Small intestine (tissue), 7 donors: ENCODE results near the gene LRRN3. TPM values are rescaled to one million over a fixed set of nuclear protein-coding genes. Genes with fewer than 3 reads are reported as not detected.

Experiments used
- DNase-seq, 2 donors: peaks; one replicate each; pipeline versions ENCODE4 v3.0.0 to v3.0.0-alpha.2; 2013
- FAIRE-seq: peaks from 2 replicates; lab custom pipeline; 2012; peaks lifted over from hg19 to GRCh38; lab: Jason Lieb, UNC
- H3K27ac ChIP-seq, 3 donors: one replicate each; pipeline ENCODE4 v1.5.1; 2013; ENCODE audit warnings: low read length in 2 of 3, mild to moderate bottlenecking in 2 of 3, control low read depth in 1 of 3, inconsistent platforms in 1 of 3, low read depth in 1 of 3, moderate library complexity in 1 of 3
- H3K27me3 ChIP-seq, 3 donors: one replicate each; pipeline ENCODE4 v1.6.1; 2013; ENCODE audit warnings: low read length in 3 of 3, inconsistent platforms in 1 of 3; ENCODE audit not compliant: control insufficient read depth in 3 of 3, insufficient read depth in 3 of 3
- H3K36me3 ChIP-seq, 3 donors: one replicate each; pipeline ENCODE4 v1.6.1; 2013; ENCODE audit warnings: low read length in 3 of 3, inconsistent platforms in 1 of 3, low read depth in 1 of 3, mild to moderate bottlenecking in 1 of 3, moderate library complexity in 1 of 3; ENCODE audit not compliant: control insufficient read depth in 3 of 3, insufficient read depth in 2 of 3
- H3K4me1 ChIP-seq, 3 donors: one replicate each; pipeline ENCODE4 v1.6.1; 2013; ENCODE audit warnings: low read length in 2 of 3, inconsistent platforms in 1 of 3, low read depth in 1 of 3, mild to moderate bottlenecking in 1 of 3, moderate library complexity in 1 of 3; ENCODE audit not compliant: control insufficient read depth in 3 of 3, insufficient read depth in 2 of 3
- H3K4me3 ChIP-seq, 3 donors: one replicate each; pipeline ENCODE4 v1.5.1; 2013; ENCODE audit warnings: low read length in 3 of 3, control low read depth in 1 of 3, inconsistent platforms in 1 of 3, low read depth in 1 of 3, mild to moderate bottlenecking in 1 of 3, moderate library complexity in 1 of 3
- H3K9me3 ChIP-seq, 2 donors: one replicate each; pipeline ENCODE4 v1.6.1; 2013; ENCODE audit warnings: low read depth in 1 of 2, low read length in 1 of 2; ENCODE audit not compliant: control insufficient read depth in 2 of 2, insufficient read depth in 1 of 2
- WGBS, 3 donors: extraction: QIAGEN DNeasy Blood & Tissue Kit; methylation state at CpG; one replicate each; pipeline ENCODE4 v1.1.7; 2013; 5-methylcytosine and 5-hydroxymethylcytosine counted together
- polyA plus RNA-seq, 4 donors: library from polyadenylated mRNA; stranded (reverse) in 3 of 4; unstranded in 1 of 4; fragments of 200-250 nt in 3 of 4; fragments of 120-200 nt in 1 of 4; gene quantifications; one replicate each; pipeline versions ENCODE4 v1.2.1 to v1.2.3, GENCODE V29; 2013
- donor health status: healthy with polysubstance abuse.
- donor health status: control.
- donor health status: control.
- donor health status: Bipolar disorder and iron deficiency.
- donor health status: healthy.

Gene LRRN3
- polyA plus RNA-seq, 4 donors = 0.27 to 2.0 (median 0.72) TPM; not detected in 1

GRCh38 chr7:111145472-111145871, 54.5 kb downstream of the LRRN3 start:
- no peak for FAIRE-seq
- 74 to 98% (median 97%) methylated on average over 2 of the region's 2 CpGs for WGBS, 3 donors

GRCh38 chr7:111146136-111146535, 55.2 kb downstream of the LRRN3 start:
- no peak for DNase-seq
- no peak overlapping the region for H3K27ac ChIP-seq
- no peaks in the 10 kb centered on the region for H3K4me1 ChIP-seq
- H3K27me3 ChIP-seq = no peaks in the 10 kb centered on the region
- no peak for FAIRE-seq
- no peak overlapping the region for H3K4me3 ChIP-seq
- H3K36me3 ChIP-seq = no peaks in the 10 kb centered on the region
- no peaks in the 10 kb centered on the region for H3K9me3 ChIP-seq

More at GRCh38 chr7:111145472-111145871, 54.5 kb downstream of the LRRN3 start:
- Histone ChIP-seq H3K27me3 (no peaks in the 10 kb centered on the region), H3K4me1 (no peaks in the 10 kb centered on the region), H3K36me3 (no peaks in the 10 kb centered on the region), H3K4me3 (no peak overlapping the region), H3K27ac (no peak overlapping the region), H3K9me3 (no peaks in the 10 kb centered on the region)
- no peak for DNase-seq

DNA sequence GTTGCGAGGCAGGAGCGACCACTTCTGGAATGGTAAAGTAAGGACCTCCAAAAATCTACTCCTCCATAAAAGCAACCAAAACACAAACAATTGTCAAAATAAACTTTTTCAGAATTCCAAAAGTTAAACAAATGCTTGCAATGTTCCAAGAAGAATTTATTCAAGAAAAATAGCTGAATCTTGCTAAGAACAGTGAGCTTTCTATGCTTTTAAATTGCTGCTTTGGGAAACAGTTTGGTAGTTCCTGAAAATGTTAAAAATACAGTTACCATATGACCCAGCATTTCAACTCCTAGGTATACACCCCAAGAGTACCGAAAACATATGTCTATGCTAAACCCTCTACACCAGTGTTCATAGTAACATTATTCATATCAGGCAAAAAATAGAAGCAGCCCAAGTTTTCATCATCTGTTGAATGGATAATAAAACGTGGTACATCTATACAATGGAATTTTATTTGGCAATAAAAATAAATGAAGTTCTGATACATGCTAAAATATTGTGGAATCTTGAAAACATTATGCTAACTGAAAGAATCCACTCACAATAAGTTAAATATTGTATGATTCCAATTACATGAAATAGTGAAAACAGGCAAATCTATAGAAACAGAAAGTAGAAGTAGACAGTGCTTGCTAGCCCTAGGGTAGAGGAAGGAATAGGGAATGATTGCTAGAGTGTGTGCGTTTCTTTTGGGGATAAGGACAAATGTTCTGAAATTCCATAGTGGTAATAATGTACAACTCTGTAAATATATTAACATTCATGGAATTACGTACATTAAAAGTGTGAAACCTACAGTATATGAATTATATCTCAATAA, 57.0 kb downstream of the LRRN3 start:
- no peak for FAIRE-seq
- H3K27me3 ChIP-seq = no peaks in the 10 kb centered on the region
- H3K9me3 ChIP-seq = no peaks in the 10 kb centered on the region
- no peaks in the 10 kb centered on the region for H3K36me3 ChIP-seq
- DNase-seq = no peak
- no peak overlapping the region for H3K4me3 ChIP-seq
- 89 to 91% (median 89%) methylated on average over 6 of the region's 6 CpGs for WGBS, 3 donors
- no peak overlapping the region for H3K27ac ChIP-seq
- H3K4me1 ChIP-seq = no peaks in the 10 kb centered on the region

DNA sequence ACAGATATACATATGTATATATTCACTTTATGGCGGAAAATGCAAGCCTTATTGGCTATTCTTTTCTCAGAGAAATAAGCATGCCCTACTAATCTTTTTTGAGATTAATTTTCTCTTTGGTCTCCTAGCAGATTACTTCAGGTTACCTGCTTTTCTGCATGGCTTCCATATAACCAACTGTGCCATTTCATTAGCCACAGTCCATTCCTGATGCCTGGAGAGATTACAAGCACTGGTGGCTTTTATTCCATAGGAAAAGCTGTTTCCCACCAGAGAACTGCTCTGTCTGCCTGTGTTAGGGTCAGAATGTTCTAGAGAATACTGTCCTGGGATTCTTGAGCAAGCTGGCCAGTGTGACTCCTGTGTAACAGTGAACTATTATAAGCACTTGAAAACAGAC, 59.8 kb downstream of the LRRN3 start:
- no peak for DNase-seq
- no peaks in the 10 kb centered on the region for H3K4me1 ChIP-seq
- no peak overlapping the region for H3K27ac ChIP-seq
- H3K27me3 ChIP-seq = no peaks in the 10 kb centered on the region
- no peak for FAIRE-seq
- H3K4me3 ChIP-seq = no peak overlapping the region
- no peaks in the 10 kb centered on the region for H3K36me3 ChIP-seq
- WGBS, 3 donors = 94 to 97% (median 97%) methylated on average over 1 of the region's 1 CpG
- no peaks in the 10 kb centered on the region for H3K9me3 ChIP-seq

GRCh38 chr7:111159426-111159825, 68.5 kb downstream of the LRRN3 start:
- FAIRE-seq = no peak
- Histone ChIP-seq H3K9me3 (no peaks in the 10 kb centered on the region), H3K27me3 (no peaks in the 10 kb centered on the region), H3K27ac (no peak overlapping the region), H3K4me3 (no peak overlapping the region), H3K36me3 (no peaks in the 10 kb centered on the region), H3K4me1 (no peaks in the 10 kb centered on the region)
- no peak for DNase-seq

- Histone ChIP-seq H3K4me1 (no peaks in the 10 kb centered on the region), H3K27me3 (no peaks in the 10 kb centered on the region), H3K9me3 (no peaks in the 10 kb centered on the region), H3K27ac (no peak overlapping the region), H3K36me3 (no peaks in the 10 kb centered on the region), H3K4me3 (no peak overlapping the region)
- DNase-seq (no peak), FAIRE-seq (no peak)
Measured at GRCh38 chr7:111160297-111160696, 69.4 kb downstream of the LRRN3 start.

DNA sequence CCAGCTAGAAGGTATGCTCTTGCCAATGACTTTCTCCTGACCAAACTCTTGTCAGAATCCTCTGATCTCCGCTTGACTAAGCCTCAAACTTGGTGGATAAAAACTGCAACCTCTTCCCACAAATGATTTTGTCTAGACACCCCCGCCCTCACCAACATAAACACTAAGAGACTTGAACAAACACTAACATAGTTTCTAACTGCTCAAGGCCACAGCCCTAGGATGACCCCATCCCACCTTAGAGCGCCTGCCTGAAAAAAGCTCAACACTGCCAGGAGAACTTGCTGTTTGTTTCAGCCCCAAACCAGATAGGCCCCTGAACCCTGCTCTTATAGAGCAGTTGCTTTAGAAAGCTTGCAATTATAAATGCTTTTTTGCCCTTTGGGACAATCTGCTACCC, 71.8 kb downstream of the LRRN3 start:
- Histone ChIP-seq H3K27me3 (no peaks in the 10 kb centered on the region), H3K27ac (no peak overlapping the region), H3K4me3 (no peak overlapping the region), H3K4me1 (no peaks in the 10 kb centered on the region), H3K36me3 (no peaks in the 10 kb centered on the region), H3K9me3 (no peaks in the 10 kb centered on the region)
- WGBS, 3 donors = 90 to 92% (median 91%) methylated on average over 3 of the region's 3 CpGs
- FAIRE-seq = no peak
- no peak for DNase-seq

DNA sequence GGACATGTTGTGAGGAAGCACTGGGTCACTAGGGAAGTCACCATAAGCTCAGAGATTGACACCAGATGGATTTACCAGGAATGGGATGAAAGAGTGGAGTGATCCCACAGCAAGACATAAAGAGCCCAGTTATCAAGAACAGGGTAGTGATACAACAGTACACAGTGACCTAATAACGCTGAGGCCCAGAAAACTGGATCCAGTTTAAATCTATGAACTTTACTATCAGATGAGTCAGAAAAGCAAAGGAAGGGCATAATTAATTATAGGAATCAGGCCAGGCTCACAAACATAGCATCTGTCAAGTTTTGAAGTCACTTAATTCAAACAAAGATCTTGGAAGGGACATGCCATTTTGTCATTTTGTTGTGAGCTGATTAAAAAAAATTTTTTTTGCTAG, 73.5 kb downstream of the LRRN3 start:
- Histone ChIP-seq H3K9me3 (no peaks in the 10 kb centered on the region), H3K27ac (no peak overlapping the region), H3K27me3 (no peaks in the 10 kb centered on the region), H3K36me3 (no peaks in the 10 kb centered on the region), H3K4me1 (no peaks in the 10 kb centered on the region), H3K4me3 (no peak overlapping the region)
- WGBS, 3 donors = 84 to 95% (median 91%) methylated on average over 1 of the region's 1 CpG
- no peak for FAIRE-seq
- DNase-seq = no peak

DNA sequence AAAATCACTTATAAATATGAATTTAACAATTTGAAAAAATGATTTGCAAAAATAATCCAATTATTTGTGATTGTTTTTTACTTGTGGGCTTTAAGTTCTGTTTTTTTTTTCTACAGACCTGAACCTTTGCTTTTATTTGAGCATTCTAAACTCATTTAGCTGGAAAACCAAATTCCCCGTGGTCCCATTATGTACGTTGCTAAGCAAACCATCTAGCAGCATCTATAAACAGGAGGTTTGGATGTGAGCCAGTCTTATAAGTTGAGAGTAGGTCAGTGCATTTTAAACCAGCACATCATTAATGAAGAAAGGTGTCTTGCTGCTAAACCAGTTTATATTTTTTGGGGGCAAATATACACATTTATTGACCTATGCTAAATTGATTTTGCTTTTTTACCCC, 77.3 kb downstream of the LRRN3 start:
- Histone ChIP-seq H3K4me3 (no peak overlapping the region), H3K4me1 (no peaks in the 10 kb centered on the region), H3K27me3 (no peaks in the 10 kb centered on the region), H3K36me3 (no peaks in the 10 kb centered on the region), H3K9me3 (no peaks in the 10 kb centered on the region), H3K27ac (no peak overlapping the region)
- WGBS, 3 donors = 44 to 76% (median 70%) methylated on average over 2 of the region's 2 CpGs
- DNase-seq (peak in 1 of 2 donors; percentile 21), FAIRE-seq (no peak)
